Endothelial cell of umbilical vein (primary cell): Measurements from ENCODE around the gene SLC38A8. TPM values are rescaled to one million over a fixed set of nuclear protein-coding genes. Genes with fewer than 3 reads are reported as not detected.

ENCODE experiments used
- BruUV-seq: library from RNA; stranded (reverse); fragments of 400-500 nt; replicated peaks from 2 replicates; lab custom pipeline; 2021; lab: Mats Ljungman, UMichigan
- CTCF ChIA-PET: fragments of 300-600, 350-600 bp; sonication (Branson Sonifier 250); formaldehyde crosslinking; loops from one replicate; lab custom pipeline; 2021; ENCODE audit warnings: antibody characterized with exemption, inconsistent platforms; lab: Charles Lee
- POLR2A ChIA-PET: fragments of 300-600, 350-600 bp; sonication (Branson Sonifier 250); formaldehyde crosslinking; loops from one replicate; lab custom pipeline; 2021; ENCODE audit warnings: antibody characterized with exemption, inconsistent platforms; lab: Charles Lee
- DNase-seq: peaks from one replicate; pipeline ENCODE4 v3.0.0-alpha.2; 2011; ENCODE audit warnings: low read depth, low spot score
- FAIRE-seq: peaks from 2 replicates; lab custom pipeline; 2011; peaks lifted over from hg19 to GRCh38; lab: Jason Lieb, UNC
- H2AFZ ChIP-seq: 2 replicates; pipeline ENCODE4 v1.6.0; 2012; ENCODE audit warnings: low read depth, low read length, control low read depth, inconsistent platforms
- H3K27ac ChIP-seq: 2 replicates; pipeline ENCODE4 v1.5.1; 2011; ENCODE audit warnings: low read depth, mild to moderate bottlenecking, control low read depth, low read length, moderate library complexity; ENCODE audit not compliant: insufficient read depth
- H3K27me3 ChIP-seq, 2 experiments: 2 replicates each; pipeline versions ENCODE4 v1.6.0 to v1.6.1; 2011; ENCODE audit warnings: low read length in 2 of 2, mixed read lengths in 1 of 2; ENCODE audit not compliant: control insufficient read depth in 2 of 2, insufficient read depth in 2 of 2
- H3K36me3 ChIP-seq, 2 experiments: 2 replicates in 1 of 2; 3 replicates in 1 of 2; pipeline ENCODE4 v1.5.1; 2011; ENCODE audit warnings: low read length in 2 of 2, mild to moderate bottlenecking in 1 of 2, moderate library complexity in 1 of 2; ENCODE audit not compliant: control insufficient read depth in 2 of 2, insufficient read depth in 2 of 2; ENCODE audit errors: extremely low read depth in 1 of 2
- H3K4me1 ChIP-seq: 3 replicates; pipeline ENCODE4 v1.5.1; 2011; ENCODE audit warnings: mild to moderate bottlenecking, low read length; ENCODE audit not compliant: control insufficient read depth, insufficient read depth; ENCODE audit errors: extremely low read depth
- H3K4me2 ChIP-seq: 2 replicates; pipeline ENCODE4 v1.6.1; 2011; ENCODE audit warnings: low read length, control low read depth, mixed read lengths; ENCODE audit not compliant: insufficient read depth
- H3K4me3 ChIP-seq, 3 experiments: fragments of 200-600 bp in 1 of 3; sonication (generic), shearing (Covaris generic) in 1 of 3; replicated peaks in 1 of 3; 2 replicates each; pipeline ENCODE4 v1.5.1; 2011 to 2016; ENCODE audit warnings: control low read depth in 3 of 3, low read length in 3 of 3, mild to moderate bottlenecking in 2 of 3, inconsistent platforms in 1 of 3, low read depth in 1 of 3, moderate library complexity in 1 of 3; ENCODE audit not compliant: insufficient read depth in 1 of 3
- H3K79me2 ChIP-seq: 2 replicates; pipeline ENCODE4 v1.6.0; 2012; ENCODE audit warnings: low read length, inconsistent platforms; ENCODE audit not compliant: control insufficient read depth, insufficient read depth
- H3K9ac ChIP-seq: replicated peaks from 2 replicates; pipeline ENCODE3; 2011; ENCODE audit warnings: low read length, control low read depth; ENCODE audit not compliant: insufficient read depth; ENCODE audit errors: extremely low read depth
- H3K9me1 ChIP-seq: replicated peaks from 3 replicates; pipeline ENCODE4 v1.6.0; 2011; ENCODE audit warnings: mild to moderate bottlenecking, low read length; ENCODE audit not compliant: control insufficient read depth, insufficient read depth; ENCODE audit errors: extremely low read depth
- H3K9me3 ChIP-seq: replicated peaks from 2 replicates; pipeline ENCODE4 v1.5.1; 2012; ENCODE audit warnings: low read length, inconsistent platforms; ENCODE audit not compliant: control insufficient read depth, insufficient read depth
- H4K20me1 ChIP-seq: replicated peaks from 2 replicates; pipeline ENCODE3; 2011; ENCODE audit warnings: mild to moderate bottlenecking, low read length; ENCODE audit not compliant: control insufficient read depth, insufficient read depth; ENCODE audit errors: extremely low read depth
- CTCF ChIP-seq, 2 donors: IDR thresholded peaks; 1 replicate in 1 of 2; 2 replicates in 1 of 2; pipeline ENCODE4 v1.5.1; 2011; ENCODE audit warnings: low read length in 2 of 2, mild to moderate bottlenecking in 2 of 2, moderate library complexity in 2 of 2, control low read depth in 1 of 2, inconsistent platforms in 1 of 2, low read depth in 1 of 2; ENCODE audit not compliant: insufficient read depth in 1 of 2; ENCODE audit errors: extremely low read depth in 1 of 2
- EZH2 ChIP-seq: IDR thresholded peaks from 2 replicates; pipeline ENCODE4 v1.6.1; 2012; ENCODE audit warnings: borderline replicate concordance, low read depth, mild to moderate bottlenecking, moderate library complexity, low read length, inconsistent platforms; ENCODE audit not compliant: severe bottlenecking
- FOS ChIP-seq: IDR thresholded peaks from 2 replicates; pipeline ENCODE4 v1.6.1; 2011; ENCODE audit warnings: mild to moderate bottlenecking, low read length, moderate library complexity, borderline replicate concordance; ENCODE audit not compliant: insufficient read depth
- GATA2 ChIP-seq: IDR thresholded peaks from 2 replicates; pipeline ENCODE4 v1.7.0; 2011; ENCODE audit warnings: low read depth, mild to moderate bottlenecking, moderate library complexity, mixed read lengths, low read length; ENCODE audit not compliant: insufficient read length, insufficient read depth
- JUN ChIP-seq: IDR thresholded peaks from 2 replicates; pipeline ENCODE4 v1.6.1; 2011; ENCODE audit warnings: borderline replicate concordance, low read depth; ENCODE audit not compliant: insufficient read length, insufficient read depth
- MAX ChIP-seq: IDR thresholded peaks from 2 replicates; pipeline ENCODE4 v1.6.1; 2011; ENCODE audit not compliant: insufficient read depth, insufficient read length
- MYC ChIP-seq: IDR thresholded peaks from one replicate; pipeline ENCODE4 v1.6.1; 2011; ENCODE audit warnings: mild to moderate bottlenecking, low read depth, low read length
- POLR2A ChIP-seq: IDR thresholded peaks from 2 replicates; pipeline ENCODE4 v1.6.1; 2012; ENCODE audit warnings: low read depth, mild to moderate bottlenecking, control low read depth, low read length
- POLR2AphosphoS5 ChIP-seq: IDR thresholded peaks from 2 replicates; pipeline ENCODE4 v1.6.1; 2012; ENCODE audit warnings: low read depth, mild to moderate bottlenecking, control low read depth, low read length, moderate library complexity; ENCODE audit not compliant: insufficient read depth
- dilution Hi-C: fragments of 300-500 bp; cut with MboI; formaldehyde crosslinking; loops from one replicate; pipeline ENCODE4 v1.15.0; 2019; ENCODE audit warnings: low sequenced_read_pairs; ENCODE audit not compliant: extremely low pct_ligation_motif_present
- intact Hi-C: fragments of 100-400 bp; cut with micrococcal nuclease; formaldehyde crosslinking; loops from one replicate; pipeline ENCODE4 v1.10.0; 2022
- polyA plus RNA-seq, 4 experiments: library from polyadenylated mRNA; depleted of rRNA in 3 of 4; stranded (reverse) in 3 of 4; unstranded in 1 of 4; fragments of >200 nt; gene quantifications; 2 replicates each; pipeline versions ENCODE4 v1.2.1 to v1.2.3, GENCODE V29; 2011 to 2012; ENCODE audit warnings: missing spikeins in 1 of 4
- total RNA-seq: library from RNA; stranded (reverse); gene quantifications from 2 replicates; pipeline ENCODE4 v1.2.3, GENCODE V29; 2021

SLC38A8 gene
- total and polyA plus RNA-seq, 2 donors (not counting 3 experiments of a cell fraction or from before 2014, with no cell fraction given): not detected

- H3K9ac ChIP-seq: no peak overlapping the region
- H3K9me3 ChIP-seq: no peaks in the 10 kb centered on the region
- no peaks in the 10 kb centered on the region for H3K27me3 ChIP-seq
- H3K36me3 ChIP-seq: no peaks in the 10 kb centered on the region
- no peaks in the 10 kb centered on the region for H4K20me1 ChIP-seq
- no peaks in the 10 kb centered on the region for H3K4me1 ChIP-seq
- no peak overlapping the region for H3K4me2 ChIP-seq
- no peak overlapping the region for H3K27ac ChIP-seq
- no TSS peak for BruUV-seq
- FAIRE-seq (no peak), DNase-seq (no peak)
- H3K4me3 ChIP-seq: no peak overlapping the region
- H3K9me1 ChIP-seq: no peaks in the 10 kb centered on the region
- TF ChIP-seq JUN: no peak
- TF ChIP-seq GATA2: no peak
- no peak for TF ChIP-seq CTCF (IDR thresholded peaks at IDR 0.05; ENCODE audit: extremely low read depth in 1 of 2, insufficient read depth in 1 of 2, low read depth in 1 of 2, low read length in 2 of 2)
- no peak for TF ChIP-seq EZH2
- no peak for TF ChIP-seq MAX
- no peak for TF ChIP-seq POLR2A
- TF ChIP-seq MYC: no peak
- no peak for TF ChIP-seq FOS
- no peak for TF ChIP-seq POLR2AphosphoS5
- intact Hi-C loops (no loop called here), dilution Hi-C loops (no loop called here)
- ChIA-PET CTCF (interaction anchor here (0.6 to 1.3 kb wide), 3 partner anchors 11 to 70 kb away, joined by 3 read pairs; no protein-coding TSS in a partner anchor), POLR2A (no interaction called here)
- H2AFZ ChIP-seq: no peak overlapping the region
- H3K79me2 ChIP-seq: no peaks in the 10 kb centered on the region
Observed at GRCh38 chr16:83995754-83996153, 46.8 kb downstream of the SLC38A8 start.
